Heart left ventricle (tissue), 13 donors: Measurements from ENCODE around the gene KRTAP4-9.
"Not testable (repeated sequence)": the region's sequence is repeated elsewhere in the genome, so short reads cannot be mapped to it uniquely, and the experiment has no call there.

Source experiments
- CTCF ChIP-seq, 12 donors: fragments of 200-600 bp; sonication (generic) in 4 of 12; IDR thresholded peaks; one replicate each; pipeline versions ENCODE4 v1.5.0 to v1.8.0; 2018 to 2022; ENCODE audit warnings: antibody characterized with exemption in 12 of 12, mild to moderate bottlenecking in 5 of 12
- POLR2A ChIP-seq, 2 donors: fragments of 450-650 bp; IDR thresholded peaks; one replicate each; pipeline ENCODE4 v1.6.1; 2017; ENCODE audit warnings: antibody characterized with exemption in 2 of 2, mild to moderate bottlenecking in 2 of 2, moderate library complexity in 2 of 2
- donor health status: ischemic (EF 13 %, LVEDD 7.1; RV severe dilation, severe dysfunction).
- donor health status: DM: no; HTN: yes; CAD: no.
- donor health status: DM: no; HTN: no; CAD: no.
- donor health status: ischemic (EF 25% LVEDD 6.9; RV normal size, moderate dysfunction).
- donor health status: ischemic (EF 25% LVEDD 5.7; RV mildly dilated, moderate dysfunction).
- donor health status: ischemic (EF 35%, LVEDD 5.7; RV mildly dilated, moderate dysfunction).
- donor health status: nonischemic (EF 11% LVEDD 7.7; RV severe dilation, severe dysfunction).
- donor health status: DM: yes; HTN: yes; CAD: no.
- donor health status: PGD.
- donor health status: ischemic (EF 29% LVEDD 5.4; RV normal size, mild dysfunction).
- donor health status: nonischemic (EF 23%, LVEDD 6.1; RV moderate dilation, normal function).

GRCh38 chr17:41119696-41120690 lies 14.8 kb downstream of the KRTAP4-9 start:
- not testable (repeated sequence) for TF ChIP-seq CTCF, POLR2A (IDR thresholded peaks at IDR 0.05)
